CD14-positive monocyte (primary cell): ENCODE results near the gene NGRN. TPM values are rescaled to one million over a fixed set of nuclear protein-coding genes. Genes with fewer than 3 reads are reported as not detected.

ENCODE experiments used
- DNase-seq, 3 donors: peaks; one replicate each; pipeline ENCODE4 v3.0.0-alpha.2; 2011 to 2022
- H2AFZ ChIP-seq: 2 replicates; pipeline ENCODE4 v1.6.0; 2012; ENCODE audit warnings: mild to moderate bottlenecking, low read depth, low read length, inconsistent platforms; ENCODE audit not compliant: insufficient read depth, poor library complexity, severe bottlenecking
- H3K27ac ChIP-seq, 2 donors: 1 replicate in 1 of 2; 2 replicates in 1 of 2; pipeline ENCODE4 v1.5.1; 2012 to 2013; ENCODE audit warnings: low read length in 2 of 2, control low read depth in 1 of 2, inconsistent platforms in 1 of 2, low read depth in 1 of 2, mild to moderate bottlenecking in 1 of 2
- H3K27me3 ChIP-seq, 2 donors: one replicate each; pipeline versions ENCODE4 v1.6.0 to v1.6.1; 2011 to 2013; ENCODE audit warnings: low read length in 2 of 2; ENCODE audit not compliant: control insufficient read depth in 2 of 2, insufficient read depth in 2 of 2
- H3K36me3 ChIP-seq, 2 donors: replicated peaks in 1 of 2; 1 replicate in 1 of 2; 2 replicates in 1 of 2; pipeline versions ENCODE4 v1.5.1 to v1.6.1; 2012 to 2013; ENCODE audit warnings: low read length in 2 of 2, control low read depth in 1 of 2, inconsistent platforms in 1 of 2, mild to moderate bottlenecking in 1 of 2; ENCODE audit not compliant: insufficient read depth in 2 of 2, control insufficient read depth in 1 of 2
- H3K4me1 ChIP-seq, 2 donors: 1 replicate in 1 of 2; 2 replicates in 1 of 2; pipeline versions ENCODE4 v1.5.1 to v1.6.1; 2012 to 2013; ENCODE audit warnings: low read length in 2 of 2, control low read depth in 1 of 2, inconsistent platforms in 1 of 2, mild to moderate bottlenecking in 1 of 2, moderate library complexity in 1 of 2; ENCODE audit not compliant: insufficient read depth in 2 of 2, control insufficient read depth in 1 of 2
- H3K4me2 ChIP-seq: replicated peaks from 2 replicates; pipeline ENCODE3; 2012; ENCODE audit warnings: low read length, moderate library complexity, mild to moderate bottlenecking; ENCODE audit not compliant: poor library complexity, severe bottlenecking; ENCODE audit errors: extremely low read depth
- H3K4me3 ChIP-seq, 3 experiments: fragments of 200-600 bp in 1 of 3; sonication (generic) in 1 of 3; replicated peaks in 1 of 3; 1 replicate in 2 of 3; 2 replicates in 1 of 3; pipeline ENCODE4 v1.5.1; 2011 to 2013; ENCODE audit warnings: low read length in 3 of 3, mild to moderate bottlenecking in 3 of 3, control low read depth in 2 of 3, low read depth in 2 of 3, inconsistent platforms in 1 of 3, moderate library complexity in 1 of 3
- H3K79me2 ChIP-seq: 2 replicates; pipeline ENCODE4 v1.6.0; 2012; ENCODE audit warnings: mild to moderate bottlenecking, control low read depth, inconsistent platforms, low read length, moderate library complexity; ENCODE audit not compliant: insufficient read depth
- H3K9ac ChIP-seq: 2 replicates; pipeline ENCODE4 v1.6.0; 2017; ENCODE audit warnings: low read length, mild to moderate bottlenecking; ENCODE audit not compliant: insufficient read depth, poor library complexity, severe bottlenecking
- H3K9me3 ChIP-seq, 2 donors: replicated peaks in 1 of 2; 1 replicate in 1 of 2; 2 replicates in 1 of 2; pipeline versions ENCODE4 v1.5.1 to v1.6.1; 2012 to 2013; ENCODE audit warnings: low read length in 2 of 2, control low read depth in 1 of 2; ENCODE audit not compliant: control insufficient read depth in 1 of 2, insufficient read depth in 1 of 2
- H4K20me1 ChIP-seq: 2 replicates; pipeline ENCODE4 v1.6.0; 2012; ENCODE audit warnings: mild to moderate bottlenecking, low read length, control low read depth, moderate library complexity; ENCODE audit not compliant: insufficient read depth
- H3K27ac Mint-ChIP-seq, 7 donors: one replicate each; pipeline ENCODE4 v1.8.0; 2020; ENCODE audit warnings: mild to moderate bottlenecking in 7 of 7, mixed read lengths in 7 of 7, moderate library complexity in 6 of 7, inconsistent platforms in 2 of 7
- H3K27me3 Mint-ChIP-seq, 3 donors: one replicate each; pipeline ENCODE4 v1.8.0; 2021 to 2022; ENCODE audit warnings: low read depth in 3 of 3, mild to moderate bottlenecking in 3 of 3, mixed read lengths in 3 of 3, moderate library complexity in 3 of 3, inconsistent platforms in 1 of 3
- H3K36me3 Mint-ChIP-seq, 2 donors: one replicate each; pipeline ENCODE4 v1.8.0; 2020; ENCODE audit warnings: mixed read lengths in 2 of 2, inconsistent platforms in 1 of 2, mild to moderate bottlenecking in 1 of 2
- H3K4me1 Mint-ChIP-seq: one replicate; pipeline ENCODE4 v1.8.0; 2020; ENCODE audit warnings: mild to moderate bottlenecking, mixed read lengths
- H3K4me3 Mint-ChIP-seq, 2 donors: one replicate each; pipeline ENCODE4 v1.8.0; 2020; ENCODE audit warnings: mild to moderate bottlenecking in 2 of 2, mixed read lengths in 2 of 2, moderate library complexity in 1 of 2
- H3K9me3 Mint-ChIP-seq, 7 donors: one replicate each; pipeline ENCODE4 v1.8.0; 2020 to 2022; ENCODE audit warnings: mixed read lengths in 7 of 7, mild to moderate bottlenecking in 6 of 7, moderate library complexity in 6 of 7, inconsistent platforms in 2 of 7
- WGBS: methylation state at CpG from one replicate; pipeline ENCODE4 v1.1.5; 2013; ENCODE audit warnings: missing lambda C conversion rate; ENCODE audit not compliant: insufficient coverage; 5-methylcytosine and 5-hydroxymethylcytosine counted together
- intact Hi-C, 2 donors: fragments of 100-400 bp; cut with micrococcal nuclease; formaldehyde crosslinking; loops; one replicate each; pipeline versions ENCODE4 v1.15.0 to v1.15.1; 2023
- polyA plus RNA-seq, 3 donors: library from polyadenylated mRNA; depleted of rRNA in 1 of 3; unstranded in 2 of 3; stranded (reverse) in 1 of 3; fragments of 300-500 nt in 2 of 3; fragments of >200 nt in 1 of 3; fragmentation: Illumina TruSeq in 2 of 3; gene quantifications; 1 replicate in 2 of 3; 2 replicates in 1 of 3; pipeline ENCODE4 v1.2.3, GENCODE V29; 2012 to 2021
- TF ChIP-seq, protein P1 (sequence below): fragments of 200-600 bp; IDR thresholded peaks from one replicate; pipeline ENCODE4 v1.8.0; 2022; ENCODE audit warnings: antibody characterized with exemption, mild to moderate bottlenecking

The NGRN gene
- polyA plus RNA-seq, 3 donors: 14.4 to 20.3 (median 18.9) TPM

DNA sequence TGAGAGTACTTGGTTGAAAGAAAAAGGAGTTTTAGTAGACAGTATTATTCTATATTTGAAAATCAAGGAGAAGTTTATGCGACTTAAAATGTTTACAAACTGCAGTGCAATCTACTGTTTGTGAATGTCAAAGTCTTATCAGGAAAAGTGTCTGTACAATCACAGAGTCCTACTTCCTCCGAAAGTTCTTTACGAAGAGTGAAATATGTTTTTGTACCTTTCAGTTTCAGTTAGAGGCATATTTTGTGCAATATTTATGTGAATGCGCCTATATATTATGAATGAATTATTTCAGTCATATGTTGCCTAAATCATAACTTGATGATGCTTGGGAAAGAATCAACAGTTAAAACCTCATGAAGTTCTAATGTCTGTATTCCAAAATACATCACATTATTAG lies 31.5 kb downstream of the NGRN start:
- DNase-seq: no peak
- Histone ChIP-seq H3K4me2 (no peak overlapping the region), H3K4me1 (peaks cover 0 to 2% of the 10 kb centered on the region in 2 donors), H3K36me3 (no peaks in the 10 kb centered on the region), H2AFZ (no peak overlapping the region), H3K27me3 (no peaks in the 10 kb centered on the region), H4K20me1 (no peaks in the 10 kb centered on the region), H3K79me2 (no peaks in the 10 kb centered on the region), H3K9me3 (no peaks in the 10 kb centered on the region), H3K27ac (no peak overlapping the region), H3K9ac (no peak overlapping the region), H3K4me3 (no peak overlapping the region)
- Mint-ChIP-seq H3K4me1 (peaks cover 7% of the 10 kb centered on the region), H3K27ac (no peak overlapping the region), H3K36me3 (no peaks in the 10 kb centered on the region), H3K4me3 (no peak overlapping the region), H3K9me3 (no peaks in the 10 kb centered on the region), H3K27me3 (peaks cover 0 to 8% (median 0%) of the 10 kb centered on the region in 3 donors)
- intact Hi-C loops: no loop called here
- TF ChIP-seq, protein P1, sequence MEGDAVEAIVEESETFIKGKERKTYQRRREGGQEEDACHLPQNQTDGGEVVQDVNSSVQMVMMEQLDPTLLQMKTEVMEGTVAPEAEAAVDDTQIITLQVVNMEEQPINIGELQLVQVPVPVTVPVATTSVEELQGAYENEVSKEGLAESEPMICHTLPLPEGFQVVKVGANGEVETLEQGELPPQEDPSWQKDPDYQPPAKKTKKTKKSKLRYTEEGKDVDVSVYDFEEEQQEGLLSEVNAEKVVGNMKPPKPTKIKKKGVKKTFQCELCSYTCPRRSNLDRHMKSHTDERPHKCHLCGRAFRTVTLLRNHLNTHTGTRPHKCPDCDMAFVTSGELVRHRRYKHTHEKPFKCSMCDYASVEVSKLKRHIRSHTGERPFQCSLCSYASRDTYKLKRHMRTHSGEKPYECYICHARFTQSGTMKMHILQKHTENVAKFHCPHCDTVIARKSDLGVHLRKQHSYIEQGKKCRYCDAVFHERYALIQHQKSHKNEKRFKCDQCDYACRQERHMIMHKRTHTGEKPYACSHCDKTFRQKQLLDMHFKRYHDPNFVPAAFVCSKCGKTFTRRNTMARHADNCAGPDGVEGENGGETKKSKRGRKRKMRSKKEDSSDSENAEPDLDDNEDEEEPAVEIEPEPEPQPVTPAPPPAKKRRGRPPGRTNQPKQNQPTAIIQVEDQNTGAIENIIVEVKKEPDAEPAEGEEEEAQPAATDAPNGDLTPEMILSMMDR: no peak
- WGBS: no CpG with 5 or more reads among the region's 4 CpGs

DNA sequence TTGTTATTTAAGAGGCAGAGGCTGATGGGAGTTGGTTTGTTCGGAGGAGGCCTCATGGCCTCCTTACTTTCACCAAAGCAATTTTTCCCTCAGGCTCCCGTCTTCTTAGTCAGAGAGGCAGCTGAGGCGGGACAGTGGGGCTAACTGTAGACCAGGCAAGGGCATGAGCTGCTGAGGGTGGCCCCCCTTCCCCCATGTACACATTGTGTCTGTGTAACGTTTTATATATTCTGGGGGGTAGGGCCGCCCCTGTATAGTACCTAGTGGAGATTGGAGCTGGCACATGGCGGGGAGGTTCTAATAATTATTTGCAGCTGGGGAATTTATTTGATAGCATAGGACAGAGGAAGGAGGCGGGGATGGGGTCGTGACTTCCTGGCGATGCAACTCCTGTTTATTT lies 35.1 kb downstream of the NGRN start:
- H3K4me1 Mint-ChIP-seq: peaks cover 3% of the 10 kb centered on the region
- no peak overlapping the region for H3K4me2 ChIP-seq

More for the DNA sequence above, 35.1 kb downstream of the NGRN start:
- Histone ChIP-seq H4K20me1 (no peaks in the 10 kb centered on the region), H2AFZ (no peak overlapping the region), H3K36me3 (no peaks in the 10 kb centered on the region), H3K4me3 (no peak overlapping the region), H3K9ac (no peak overlapping the region), H3K9me3 (no peaks in the 10 kb centered on the region), H3K79me2 (no peaks in the 10 kb centered on the region), H3K4me1 (peaks cover 0 to 2% of the 10 kb centered on the region in 2 donors), H3K27ac (no peak overlapping the region), H3K27me3 (no peaks in the 10 kb centered on the region)
- intact Hi-C loops: no loop called here
- 97% methylated on average over 4 of the region's 9 CpGs for WGBS
- Mint-ChIP-seq H3K4me3 (no peak overlapping the region), H3K9me3 (no peaks in the 10 kb centered on the region), H3K27me3 (peaks cover 0 to 2% (median 0%) of the 10 kb centered on the region in 3 donors), H3K36me3 (no peaks in the 10 kb centered on the region), H3K27ac (peak overlapping the region in 1 of 7 donors; percentile 37)
- TF ChIP-seq, protein P1: no peak
- DNase-seq: no peak
